Measurements from ENCODE around the gene OBSCN.

OBSCN gene

DNA sequence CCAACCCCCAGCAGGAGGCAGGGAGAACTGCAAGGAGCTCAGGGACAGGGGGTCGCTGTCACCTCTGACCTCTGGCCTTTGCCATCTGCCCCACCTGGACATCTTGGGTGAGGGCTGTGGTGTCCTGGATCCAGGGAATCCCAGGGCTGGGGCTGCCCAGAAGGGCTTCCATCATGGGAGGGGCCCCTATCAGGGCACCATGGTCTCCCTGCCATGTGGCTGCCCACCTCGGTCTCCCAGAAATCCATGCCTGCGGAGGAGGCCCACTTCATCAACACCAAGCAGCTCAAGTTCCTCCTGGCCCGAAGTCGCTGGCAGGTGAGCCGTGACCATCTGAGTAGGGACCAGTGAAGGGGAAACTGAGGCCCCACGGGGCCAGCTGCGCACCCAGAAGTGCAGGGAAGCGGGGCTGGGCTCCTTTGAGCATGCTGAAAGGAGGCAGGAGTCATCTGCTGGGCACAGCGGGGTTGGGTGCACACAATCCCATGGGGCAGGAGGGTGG is 162.6 kb downstream of the OBSCN start:
- no peak for DNase-seq (ENCODE audit: low read depth)
- H3K4me3 ChIP-seq (ENCODE audit: low read depth, low read length), result no peak overlapping the region
- TF ChIP-seq, protein P1, sequence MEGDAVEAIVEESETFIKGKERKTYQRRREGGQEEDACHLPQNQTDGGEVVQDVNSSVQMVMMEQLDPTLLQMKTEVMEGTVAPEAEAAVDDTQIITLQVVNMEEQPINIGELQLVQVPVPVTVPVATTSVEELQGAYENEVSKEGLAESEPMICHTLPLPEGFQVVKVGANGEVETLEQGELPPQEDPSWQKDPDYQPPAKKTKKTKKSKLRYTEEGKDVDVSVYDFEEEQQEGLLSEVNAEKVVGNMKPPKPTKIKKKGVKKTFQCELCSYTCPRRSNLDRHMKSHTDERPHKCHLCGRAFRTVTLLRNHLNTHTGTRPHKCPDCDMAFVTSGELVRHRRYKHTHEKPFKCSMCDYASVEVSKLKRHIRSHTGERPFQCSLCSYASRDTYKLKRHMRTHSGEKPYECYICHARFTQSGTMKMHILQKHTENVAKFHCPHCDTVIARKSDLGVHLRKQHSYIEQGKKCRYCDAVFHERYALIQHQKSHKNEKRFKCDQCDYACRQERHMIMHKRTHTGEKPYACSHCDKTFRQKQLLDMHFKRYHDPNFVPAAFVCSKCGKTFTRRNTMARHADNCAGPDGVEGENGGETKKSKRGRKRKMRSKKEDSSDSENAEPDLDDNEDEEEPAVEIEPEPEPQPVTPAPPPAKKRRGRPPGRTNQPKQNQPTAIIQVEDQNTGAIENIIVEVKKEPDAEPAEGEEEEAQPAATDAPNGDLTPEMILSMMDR (IDR thresholded peaks at IDR 0.05; ENCODE audit: insufficient read depth, low read depth, low read length, missing control alignments), result no peak

GRCh38 chr1:228370941-228371740 is 163.3 kb downstream of the OBSCN start:
- no peak for DNase-seq (ENCODE audit: low read depth)
- TF ChIP-seq, protein P1 (IDR thresholded peaks at IDR 0.05; ENCODE audit: insufficient read depth, low read depth, low read length, missing control alignments), result no peak
- H3K4me3 ChIP-seq (ENCODE audit: low read depth, low read length), result no peak overlapping the region

GRCh38 chr1:228371741-228372182 is 163.9 kb downstream of the OBSCN start:
- DNase-seq (ENCODE audit: low read depth), result no peak
- no peak overlapping the region for H3K4me3 ChIP-seq (ENCODE audit: low read depth, low read length)
- TF ChIP-seq, protein P1 (IDR thresholded peaks at IDR 0.05; ENCODE audit: insufficient read depth, low read depth, low read length, missing control alignments), result no peak

GRCh38 chr1:228372183-228373003 is 164.5 kb downstream of the OBSCN start:
- H3K4me3 ChIP-seq (ENCODE audit: low read depth, low read length), result no peak overlapping the region
- no peak for DNase-seq (ENCODE audit: low read depth)
- TF ChIP-seq, protein P1 (IDR thresholded peaks at IDR 0.05; ENCODE audit: insufficient read depth, low read depth, low read length, missing control alignments), result no peak

DNA sequence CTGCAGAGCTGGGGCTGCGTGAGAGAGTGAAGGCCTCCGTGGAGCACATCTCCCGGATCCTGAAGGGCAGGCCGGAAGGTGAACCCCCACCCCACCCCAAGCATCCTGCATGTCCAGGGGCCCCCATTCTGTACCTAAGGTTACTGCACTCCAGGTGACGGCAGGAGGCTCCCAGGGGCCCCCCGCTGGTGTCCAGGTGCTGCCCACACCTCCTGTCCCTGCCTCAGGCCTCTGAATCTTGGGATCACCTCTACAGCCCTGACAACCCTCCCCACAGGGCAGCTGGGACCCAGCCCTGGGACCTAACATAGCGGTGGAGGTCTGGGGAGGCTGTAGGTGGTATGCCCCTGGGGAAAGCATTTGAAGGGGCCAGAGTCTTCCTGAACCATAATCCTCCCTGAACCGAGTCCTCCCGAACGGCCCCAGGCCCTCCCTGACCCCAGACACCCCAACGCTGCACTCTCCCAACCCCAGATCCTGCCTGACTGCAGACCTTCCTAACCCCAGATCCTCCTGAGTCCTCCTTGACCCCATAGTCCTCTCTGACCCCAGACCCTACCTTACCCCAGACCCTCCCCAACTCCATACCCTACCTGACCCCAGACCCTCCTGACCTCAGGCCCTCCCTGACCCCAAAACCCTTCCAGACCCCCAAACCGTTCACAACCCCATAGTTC is 165.3 kb downstream of the OBSCN start:
- no peak for DNase-seq (ENCODE audit: low read depth)
- TF ChIP-seq, protein P1 (IDR thresholded peaks at IDR 0.05; ENCODE audit: insufficient read depth, low read depth, low read length, missing control alignments), result no peak

DNA sequence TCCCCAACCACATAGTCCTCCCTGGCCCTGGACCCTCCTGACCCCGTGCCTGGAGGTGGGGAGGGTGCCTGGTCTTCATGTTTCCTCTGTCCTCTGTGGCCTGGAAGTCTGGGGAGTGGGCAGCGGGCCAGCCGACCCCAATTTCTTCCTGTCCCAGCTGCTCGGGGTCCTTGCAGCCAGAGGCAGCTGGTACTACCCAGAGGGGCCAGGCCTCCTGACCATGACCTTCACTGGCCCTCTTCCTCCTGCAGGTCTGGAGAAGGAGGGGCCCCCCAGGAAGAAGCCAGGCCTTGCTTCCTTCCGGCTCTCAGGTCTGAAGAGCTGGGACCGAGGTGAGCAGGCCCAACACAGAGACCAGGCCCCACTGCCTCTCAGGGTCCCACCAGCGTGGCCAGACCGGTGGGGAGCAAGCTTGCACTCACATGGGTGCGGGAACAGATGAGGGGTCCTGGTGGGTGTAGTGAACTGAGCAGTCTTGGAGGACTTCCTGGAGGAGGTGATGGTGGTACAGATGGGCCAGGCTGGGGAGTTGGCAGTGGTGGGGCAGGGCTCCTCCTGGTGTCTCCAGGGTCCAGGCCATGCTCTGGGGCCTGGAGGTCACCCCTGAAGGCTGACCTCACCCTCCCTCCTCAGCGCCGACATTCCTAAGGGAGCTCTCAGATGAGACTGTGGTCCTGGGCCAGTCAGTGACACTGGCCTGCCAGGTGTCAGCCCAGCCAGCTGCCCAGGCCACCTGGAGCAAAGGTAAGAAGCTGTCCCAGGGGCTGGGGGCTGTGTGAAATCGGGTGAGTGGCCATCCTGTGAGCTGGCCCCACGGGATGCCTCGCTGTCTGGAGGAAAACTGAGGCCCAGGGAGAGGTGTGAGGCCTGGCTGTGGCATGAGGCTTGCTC is 166.1 kb downstream of the OBSCN start:
- no peak for DNase-seq (ENCODE audit: low read depth)
- no peak overlapping the region for H3K4me3 ChIP-seq (ENCODE audit: low read depth, low read length)
- TF ChIP-seq, protein P1 (IDR thresholded peaks at IDR 0.05; ENCODE audit: insufficient read depth, low read depth, low read length, missing control alignments), result no peak

More for the DNA sequence above, 165.3 kb downstream of the OBSCN start:
- H3K4me3 ChIP-seq (ENCODE audit: low read depth, low read length), result no peak overlapping the region

Data from GM12865 (cell line).